Spleen (tissue), 11 donors: ENCODE results near the gene TDG. TPM values are rescaled to one million over a fixed set of nuclear protein-coding genes. Genes with fewer than 3 reads are reported as not detected.

Experiments used
- DNase-seq: peaks from one replicate; pipeline ENCODE4 v3.0.0-alpha.2; 2020
- H3K27ac ChIP-seq, 8 donors: fragments of 200-600 bp; sonication (generic) in 7 of 8; 1 replicate in 4 of 8; 2 replicates in 4 of 8; pipeline versions ENCODE4 v1.5.0 to v1.8.0; 2016 to 2021; ENCODE audit warnings: inconsistent platforms in 4 of 8, mild to moderate bottlenecking in 4 of 8, moderate library complexity in 1 of 8
- H3K27me3 ChIP-seq, 7 donors: fragments of 200-600 bp; sonication (generic) in 6 of 7; replicated peaks in 1 of 7; 1 replicate in 4 of 7; 2 replicates in 3 of 7; pipeline versions ENCODE4 v1.5.0 to v1.8.0; 2016 to 2021; ENCODE audit warnings: inconsistent platforms in 3 of 7, mild to moderate bottlenecking in 1 of 7
- H3K36me3 ChIP-seq, 6 donors: fragments of 200-600 bp; sonication (generic) in 5 of 6; 1 replicate in 4 of 6; 2 replicates in 2 of 6; pipeline versions ENCODE4 v1.5.0 to v1.8.0; 2016 to 2021; ENCODE audit warnings: inconsistent platforms in 2 of 6
- H3K4me1 ChIP-seq, 6 donors: fragments of 200-600 bp; sonication (generic) in 5 of 6; 1 replicate in 3 of 6; 2 replicates in 3 of 6; pipeline versions ENCODE4 v1.5.0 to v1.8.0; 2016 to 2021; ENCODE audit warnings: inconsistent platforms in 3 of 6
- H3K4me3 ChIP-seq, 8 donors: fragments of 200-600 bp; sonication (generic) in 7 of 8; 1 replicate in 4 of 8; 2 replicates in 4 of 8; pipeline versions ENCODE4 v1.5.0 to v1.8.0; 2016 to 2021; ENCODE audit warnings: inconsistent platforms in 4 of 8, mild to moderate bottlenecking in 4 of 8, moderate library complexity in 2 of 8
- H3K9me3 ChIP-seq, 8 donors: fragments of 200-600 bp; sonication (generic) in 7 of 8; 1 replicate in 4 of 8; 2 replicates in 4 of 8; pipeline versions ENCODE4 v1.5.0 to v1.8.0; 2016 to 2021; ENCODE audit warnings: inconsistent platforms in 4 of 8
- CTCF ChIP-seq, 11 experiments: fragments of 200-600 bp in 7 of 11; fragments of 450-650 bp in 4 of 11; sonication (generic) in 4 of 11; IDR thresholded peaks in 8 of 11; conservative IDR thresholded peaks in 3 of 11; 1 replicate in 7 of 11; 2 replicates in 4 of 11; pipeline versions ENCODE4 v1.4.0 to v1.8.0; 2016 to 2021; ENCODE audit warnings: antibody characterized with exemption in 11 of 11, inconsistent platforms in 4 of 11, mild to moderate bottlenecking in 1 of 11
- POLR2A ChIP-seq, 3 donors: fragments of 450-650 bp; IDR thresholded peaks; one replicate each; pipeline ENCODE4 v1.5.1; 2017; ENCODE audit warnings: antibody characterized with exemption in 3 of 3, mild to moderate bottlenecking in 1 of 3
- POLR2AphosphoS5 ChIP-seq, 3 donors: sonication (generic); formaldehyde crosslinking; IDR thresholded peaks; one replicate each; pipeline ENCODE4 v1.5.1; 2017; ENCODE audit warnings: antibody characterized with exemption in 3 of 3
- WGBS, 5 donors: extraction: QIAGEN DNeasy Blood & Tissue Kit in 3 of 5; methylation state at CpG; one replicate each; pipeline versions ENCODE4 v1.1.5 to v1.1.7; 2013 to 2018; 5-methylcytosine and 5-hydroxymethylcytosine counted together
- intact Hi-C: fragments of 100-400 bp; cut with DNase I; formaldehyde crosslinking; loops from one replicate; pipeline ENCODE4 v1.15.0; 2023; ENCODE audit warnings: low total_unique reads
- polyA plus RNA-seq, 3 donors: library from polyadenylated mRNA; stranded (reverse); fragments of 200-250 nt; gene quantifications; one replicate each; pipeline ENCODE4 v1.2.1, GENCODE V29; 2013
- total RNA-seq, 7 donors: library from RNA; depleted of rRNA in 3 of 7; stranded (reverse); fragments of >200 nt in 3 of 7; fragmentation: NEBNext Ultra II Directional in 4 of 7; extraction: Animal tissue kit (Norgen Biotek cat#: 25700) in 4 of 7; gene quantifications; one replicate each; pipeline versions ENCODE4 v1.1.0 to v1.2.1, GENCODE V29; 2016 to 2021
- donor health status: healthy with polysubstance abuse.
- donor health status: DM: no; HTN: no; CAD: no; lungs with moderate emphysema.
- donor health status: DM: no; HTN: no; CAD: no.
- donor health status: Bipolar disorder and iron deficiency.
- donor health status: healthy.
- donor health status: DM: no; HTN: no; CAD: no.
- donor health status: DM: yes; HTN: yes; CAD: no.

The TDG gene
- total and polyA plus RNA-seq, 10 donors = 11.0 to 38.2 (median 23.4) TPM

DNA sequence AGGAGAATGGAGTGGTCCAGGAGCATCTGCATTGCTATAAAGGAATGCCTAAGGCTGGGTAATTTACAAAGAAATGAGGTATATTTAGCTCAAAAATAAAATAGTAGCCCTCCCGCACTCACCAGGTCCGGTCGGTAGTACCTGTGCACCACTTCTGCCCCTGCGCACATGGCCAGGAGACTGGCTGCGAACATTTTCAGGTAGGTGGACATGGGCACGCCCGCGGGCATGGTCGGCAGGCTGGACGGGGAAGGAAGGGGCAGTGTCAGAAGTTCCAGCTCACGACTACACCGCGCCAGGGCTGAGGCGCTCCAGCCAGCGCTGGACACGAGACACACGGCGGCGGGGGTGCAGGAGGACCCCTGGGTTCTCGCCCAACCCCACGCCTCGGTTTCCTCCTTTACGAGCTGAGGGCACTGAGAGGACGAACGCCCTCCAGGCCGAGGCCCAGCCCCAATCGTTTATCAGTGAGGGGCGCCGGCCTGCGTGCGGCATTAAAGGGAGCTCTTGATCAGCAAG is 9.1 kb upstream of the TDG start:
- peak overlapping the region; percentile 71 to 89 (median 78) for H3K4me3 ChIP-seq
- no peak for DNase-seq
- intact Hi-C loops = no loop called here
- 0 to 1% (median 0%) methylated on average over 10 to 31 of the region's 31 CpGs for WGBS, 5 donors
- H3K36me3 ChIP-seq = peaks cover 0 to 30% (median 24%) of the 10 kb centered on the region in 6 donors
- no peaks in the 10 kb centered on the region for H3K27me3 ChIP-seq
- TF ChIP-seq POLR2AphosphoS5 (IDR thresholded peaks at IDR 0.05) (no peak), CTCF (IDR thresholded peaks at IDR 0.05 in 8 of 11, conservative IDR thresholded peaks at IDR 0.05 in 3 of 11) (no peak), POLR2A (IDR thresholded peaks at IDR 0.05) (no peak)
- no peaks in the 10 kb centered on the region for H3K9me3 ChIP-seq
- peaks cover 15 to 41% (median 28%) of the 10 kb centered on the region in 6 donors for H3K4me1 ChIP-seq
- peak overlapping the region; percentile 87 to 93 (median 90) for H3K27ac ChIP-seq

GRCh38 chr12:103957865-103958388 is 7.7 kb upstream of the TDG start:
- H3K27me3 ChIP-seq = no peaks in the 10 kb centered on the region
- peaks cover 15 to 50% (median 28%) of the 10 kb centered on the region in 6 donors for H3K4me1 ChIP-seq
- peaks cover 0 to 17% (median 12%) of the 10 kb centered on the region in 6 donors for H3K36me3 ChIP-seq
- intact Hi-C loops = no loop called here
- WGBS, 5 donors = 94 to 97% (median 95%) methylated on average over 7 of the region's 7 CpGs
- H3K4me3 ChIP-seq = peak overlapping the region in 6 of 8 donors; percentile 73 to 88 (median 78)
- no peak for TF ChIP-seq POLR2AphosphoS5 (IDR thresholded peaks at IDR 0.05)
- no peak for TF ChIP-seq CTCF (IDR thresholded peaks at IDR 0.05 in 8 of 11, conservative IDR thresholded peaks at IDR 0.05 in 3 of 11)
- TF ChIP-seq POLR2A (IDR thresholded peaks at IDR 0.05) = no peak
- no peaks in the 10 kb centered on the region for H3K9me3 ChIP-seq
- H3K27ac ChIP-seq = peak overlapping the region; percentile 87 to 93 (median 90)
- no peak for DNase-seq

DNA sequence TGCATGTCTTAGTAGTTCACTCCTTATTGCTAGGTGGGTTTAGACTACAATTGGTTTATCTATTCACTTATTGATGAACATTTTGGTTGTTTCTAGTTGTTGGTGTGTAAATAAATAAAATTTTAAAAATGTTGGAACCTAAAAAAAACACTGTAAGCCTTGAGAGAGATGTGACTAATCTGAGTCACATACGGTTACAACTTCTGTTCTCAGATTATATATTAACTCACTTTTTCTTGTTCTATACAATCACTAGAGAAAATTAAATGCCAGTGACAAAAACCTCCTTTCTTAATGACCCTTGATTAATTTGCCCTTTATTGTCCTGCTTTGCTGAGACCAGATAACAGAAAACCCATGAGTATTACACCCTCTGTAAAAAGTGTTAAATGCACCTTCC is 7.1 kb upstream of the TDG start:
- Histone ChIP-seq H3K4me3 (no peak overlapping the region), H3K4me1 (peaks cover 15 to 56% (median 30%) of the 10 kb centered on the region in 6 donors), H3K36me3 (peaks cover 0 to 10% (median 5%) of the 10 kb centered on the region in 6 donors), H3K27ac (peak overlapping the region in 1 of 8 donors; percentile 93), H3K9me3 (no peaks in the 10 kb centered on the region), H3K27me3 (no peaks in the 10 kb centered on the region)
- TF ChIP-seq CTCF (IDR thresholded peaks at IDR 0.05 in 8 of 11, conservative IDR thresholded peaks at IDR 0.05 in 3 of 11) (no peak), POLR2AphosphoS5 (IDR thresholded peaks at IDR 0.05) (no peak), POLR2A (IDR thresholded peaks at IDR 0.05) (no peak)
- intact Hi-C loops = no loop called here
- no peak for DNase-seq
- 76 to 95% (median 78%) methylated on average over 1 of the region's 1 CpG for WGBS, 5 donors

DNA sequence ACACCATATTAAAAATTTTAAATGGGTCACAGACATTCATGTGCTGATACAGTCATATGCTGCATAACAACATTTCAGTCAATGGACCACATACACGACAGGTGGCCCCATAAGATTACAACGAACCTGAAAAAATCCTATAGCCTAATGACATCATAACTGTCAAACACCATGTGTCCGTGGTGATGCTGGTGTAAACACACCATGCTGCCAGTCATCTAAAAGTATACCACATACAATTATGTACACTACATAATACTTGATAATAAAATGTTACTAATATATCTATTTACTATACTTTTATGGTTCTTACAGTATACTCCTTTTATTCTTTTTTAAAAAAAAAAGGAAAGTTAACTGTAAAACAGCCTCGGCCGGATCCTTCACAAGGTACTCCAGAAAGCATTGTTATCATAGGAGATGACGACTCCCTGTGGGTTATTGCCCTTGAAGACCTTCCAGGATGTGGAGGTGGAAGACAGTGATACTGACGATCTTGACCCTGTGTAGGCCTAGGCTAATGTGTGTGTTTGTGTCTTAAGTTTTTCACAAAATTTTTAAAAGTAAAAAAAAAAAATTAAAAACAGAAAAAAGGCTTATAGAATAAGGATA is 5.0 kb upstream of the TDG start:
- intact Hi-C loops = no loop called here
- H3K27me3 ChIP-seq = no peaks in the 10 kb centered on the region
- H3K4me1 ChIP-seq = peaks cover 16 to 52% (median 28%) of the 10 kb centered on the region in 6 donors
- H3K9me3 ChIP-seq = no peaks in the 10 kb centered on the region
- no peak overlapping the region for H3K27ac ChIP-seq
- no peak for TF ChIP-seq CTCF (IDR thresholded peaks at IDR 0.05 in 8 of 11, conservative IDR thresholded peaks at IDR 0.05 in 3 of 11)
- TF ChIP-seq POLR2A (IDR thresholded peaks at IDR 0.05) = no peak
- TF ChIP-seq POLR2AphosphoS5 (IDR thresholded peaks at IDR 0.05) = no peak
- DNase-seq = no peak
- 67 to 80% (median 76%) methylated on average over 7 of the region's 7 CpGs for WGBS, 5 donors
- no peaks in the 10 kb centered on the region for H3K36me3 ChIP-seq
- H3K4me3 ChIP-seq = no peak overlapping the region
